NCI-H1048 (cell line): Measurements from ENCODE around the gene SP140.
"Not testable (repeated sequence)": the region's sequence is repeated elsewhere in the genome, so short reads cannot be mapped to it uniquely, and the experiment has no call there.

Source experiments
- DNase-seq: peaks from one replicate; lab custom pipeline; 2025; lab: John Stamatoyannopoulos, UW

The SP140 gene

GRCh38 chr2:230289311-230289710, 63.8 kb downstream of the SP140 start:
- DNase-seq = not testable (repeated sequence)

- no peak for DNase-seq
These were observed 69.7 kb downstream of the SP140 start for GRCh38 chr2:230295192-230295591.

GRCh38 chr2:230296917-230297316, 71.4 kb downstream of the SP140 start:
- no peak for DNase-seq

- DNase-seq = no peak
These were observed 74.1 kb downstream of the SP140 start for GRCh38 chr2:230299618-230300017.

DNA sequence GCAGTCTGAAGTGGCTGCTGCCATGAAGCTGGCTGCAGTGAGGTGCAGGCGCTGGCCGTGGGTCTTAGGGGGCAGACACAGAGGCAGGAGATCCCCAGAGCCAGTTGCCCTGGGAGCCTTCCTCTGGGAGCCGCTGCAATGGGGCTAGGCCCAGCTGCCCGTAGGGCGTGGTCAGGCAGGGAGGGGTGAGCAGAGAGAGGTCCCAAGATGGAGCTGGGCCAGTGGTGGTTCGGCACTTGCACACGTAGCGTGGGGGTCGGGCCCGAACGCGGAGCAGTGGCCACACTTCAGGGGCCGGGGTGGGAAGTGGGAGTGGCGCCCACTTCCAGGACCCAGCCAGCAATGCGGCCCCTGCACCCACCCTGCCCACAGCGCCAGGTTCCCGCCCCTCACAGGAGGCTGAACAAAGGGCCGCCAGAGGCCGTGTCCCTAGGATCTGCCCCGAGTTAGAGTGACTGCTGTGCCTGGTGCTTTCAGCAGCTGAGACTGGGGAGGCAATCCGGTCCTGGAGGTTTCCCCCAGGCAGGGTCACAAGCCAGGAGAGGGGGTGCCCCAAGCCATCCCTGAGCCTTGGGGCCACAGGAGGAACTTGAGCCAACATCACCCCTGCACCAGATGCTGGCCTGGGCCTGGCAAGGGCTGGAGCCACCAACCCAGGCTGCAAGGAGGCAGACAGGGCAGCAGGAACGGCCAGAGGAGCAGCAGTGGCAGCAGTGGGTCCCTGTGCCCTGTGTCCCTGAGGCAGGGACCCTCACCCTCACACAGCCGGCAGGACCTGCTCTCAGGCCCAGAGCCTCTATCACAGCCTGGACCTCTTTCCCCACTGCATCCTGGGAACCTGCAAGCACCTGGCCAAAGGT, 80.1 kb downstream of the SP140 start:
- no peak for DNase-seq

GRCh38 chr2:230306474-230306873, 80.9 kb downstream of the SP140 start:
- DNase-seq = no peak

DNA sequence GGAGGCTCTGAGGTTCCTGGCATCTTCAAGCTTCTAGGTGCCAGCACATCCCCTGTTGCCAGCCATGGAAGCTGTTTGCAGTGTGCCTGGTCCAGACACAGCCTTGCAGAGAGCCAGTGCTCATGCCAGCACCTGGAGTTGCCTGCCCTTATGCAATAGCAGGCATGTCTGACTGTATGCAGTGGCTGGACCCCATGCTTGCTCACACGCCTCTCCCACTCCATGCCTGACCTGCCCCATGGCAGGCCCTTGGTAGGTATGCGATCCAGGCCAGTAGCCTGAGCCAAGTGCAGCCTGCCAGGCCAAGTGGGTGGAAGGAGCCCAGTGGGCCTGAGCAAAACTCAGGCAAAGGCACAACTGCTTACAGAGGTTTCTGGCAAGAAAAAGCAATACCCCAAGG, 81.9 kb downstream of the SP140 start:
- no peak for DNase-seq

DNA sequence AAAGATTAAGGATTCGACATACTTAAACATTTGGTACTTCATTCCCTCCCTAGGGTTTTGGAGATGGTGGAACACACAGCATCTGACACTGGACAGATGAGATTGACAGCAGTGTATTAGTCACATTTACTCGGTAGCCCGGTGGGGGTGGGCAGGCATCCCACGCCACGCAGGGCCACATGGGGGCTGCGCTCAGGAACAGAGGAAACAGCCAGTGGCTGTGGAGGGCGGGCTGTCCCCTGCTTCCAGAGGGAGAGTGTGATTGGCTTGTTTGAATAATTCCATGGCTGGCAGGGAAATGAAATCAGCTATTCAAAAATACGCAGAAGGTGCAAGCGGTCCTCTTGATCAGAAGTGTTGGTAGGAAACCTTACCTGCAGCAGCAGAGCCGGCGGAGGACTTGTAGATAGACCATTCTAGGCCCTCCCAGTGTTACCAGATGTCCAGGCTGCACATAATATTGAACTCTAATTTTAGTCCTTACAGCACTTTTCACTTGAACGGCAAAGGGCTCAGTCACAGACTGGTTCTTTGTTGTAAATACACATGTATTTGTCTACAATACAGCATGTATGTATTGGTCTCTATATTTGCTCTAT, 83.0 kb downstream of the SP140 start:
- DNase-seq = no peak

GRCh38 chr2:230310792-230311191, 85.3 kb downstream of the SP140 start:
- DNase-seq = not testable (repeated sequence)

DNA sequence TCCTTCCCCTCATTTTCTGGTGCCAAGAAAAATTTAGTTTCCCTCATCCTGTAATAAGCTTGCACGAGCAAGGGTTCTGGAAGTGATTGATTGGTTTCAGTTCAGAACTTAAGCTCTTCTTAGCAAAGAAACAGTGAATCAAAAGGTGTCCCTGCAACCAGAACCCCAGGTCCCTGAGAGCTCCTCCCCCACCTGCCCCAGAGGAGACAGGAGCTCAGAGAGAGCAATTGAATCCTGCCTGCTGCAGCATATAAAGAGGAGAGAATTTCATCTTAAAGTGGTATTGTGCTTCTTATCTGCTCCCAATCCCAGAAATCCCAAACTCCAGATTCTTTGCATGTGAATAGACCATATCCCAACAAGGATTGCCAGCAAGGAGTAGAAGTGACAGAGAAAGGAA, 86.1 kb downstream of the SP140 start:
- not testable (repeated sequence) for DNase-seq

DNA sequence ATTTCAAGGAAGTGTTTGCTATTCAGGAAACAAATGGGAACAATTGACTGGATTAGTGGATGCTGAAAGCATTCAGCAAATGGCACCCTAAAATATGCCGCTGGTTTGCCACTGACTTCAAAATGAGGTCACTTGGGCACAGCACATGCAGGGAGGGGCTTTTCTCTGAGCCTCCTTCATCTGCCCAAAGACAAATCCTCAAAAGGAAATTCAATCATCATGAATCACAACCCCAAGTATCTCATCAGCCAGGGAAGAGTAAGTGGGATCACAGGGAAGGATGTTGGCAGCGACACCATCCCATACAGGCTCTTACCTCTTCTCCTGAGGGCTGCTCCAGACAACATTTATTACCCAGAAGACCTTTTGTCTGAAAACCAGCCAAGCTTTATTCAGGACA, 87.1 kb downstream of the SP140 start:
- DNase-seq = no peak

GRCh38 chr2:230317366-230317765, 91.8 kb downstream of the SP140 start:
- DNase-seq = no peak

GRCh38 chr2:230318190-230319121, 92.9 kb downstream of the SP140 start:
- no peak for DNase-seq

DNA sequence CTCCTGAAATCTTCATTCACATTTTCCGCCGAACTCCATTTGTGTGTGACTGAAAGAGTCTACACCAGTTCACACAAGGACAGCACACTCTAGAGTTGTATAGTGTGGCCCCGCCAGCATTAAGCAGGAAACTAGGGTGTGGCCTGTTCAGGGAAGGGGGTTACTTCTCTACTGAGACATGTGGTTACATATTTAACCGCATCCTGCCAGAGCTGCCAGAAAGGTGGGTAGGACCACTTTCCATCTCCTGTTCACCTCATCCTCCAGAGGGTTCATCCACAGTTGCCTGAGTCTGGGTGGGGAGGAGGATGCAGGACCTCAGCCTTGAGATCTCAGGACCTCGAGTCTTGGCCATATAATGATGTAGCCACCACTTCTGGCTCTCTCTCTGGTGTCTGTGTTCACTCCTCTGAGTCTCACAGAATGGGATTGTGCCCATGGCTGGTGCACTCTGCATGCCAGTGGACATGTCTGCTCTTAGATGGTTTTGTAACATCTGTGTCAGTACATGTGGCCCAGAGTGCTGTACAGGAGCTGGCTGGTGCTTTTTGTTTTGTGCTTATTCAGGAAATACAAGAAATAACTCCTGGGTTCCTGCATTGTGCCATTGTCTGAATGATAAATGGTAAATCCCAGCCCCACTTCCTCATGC, 93.8 kb downstream of the SP140 start:
- no peak for DNase-seq

- no peak for DNase-seq
These were observed 95.5 kb downstream of the SP140 start for GRCh38 chr2:230321031-230321430.

DNA sequence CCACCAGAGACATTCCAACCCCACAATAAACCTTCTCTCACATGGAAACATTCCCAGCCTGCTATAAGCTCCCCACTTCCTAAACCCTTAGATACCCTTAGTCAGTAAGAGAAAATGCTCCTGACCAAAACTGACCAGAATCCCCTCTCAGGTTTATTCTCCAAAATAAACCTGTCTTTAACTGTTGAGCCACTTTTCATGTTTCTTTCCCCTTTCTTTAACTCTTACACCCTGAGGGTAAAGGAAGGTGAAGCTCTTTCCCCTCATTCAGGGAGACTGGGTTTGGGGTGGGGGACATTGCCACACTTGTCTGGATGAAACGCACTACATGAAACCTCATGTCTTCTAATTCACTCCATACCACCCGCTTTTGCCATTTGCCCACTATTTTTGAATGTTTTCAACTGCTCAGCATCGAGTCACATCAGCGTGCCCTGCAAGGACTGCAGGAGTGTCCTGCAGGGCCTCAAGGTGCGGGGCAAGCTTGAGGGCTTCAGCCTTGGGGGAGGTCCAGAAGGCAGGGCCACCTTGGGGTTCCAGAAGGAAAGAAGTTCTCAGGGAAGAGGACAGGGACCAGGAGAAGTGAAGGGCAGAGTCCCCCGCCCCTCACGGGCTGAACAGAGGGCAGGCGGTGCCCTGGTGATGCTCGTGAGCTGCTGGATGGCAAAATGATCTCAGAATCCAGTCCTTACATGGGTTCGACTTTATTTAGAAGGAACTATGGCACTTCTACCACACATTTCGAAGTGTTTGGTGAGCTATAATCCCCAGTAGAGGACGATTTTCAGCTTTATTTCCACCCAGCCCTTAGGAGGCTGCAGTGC, 97.2 kb downstream of the SP140 start:
- no peak for DNase-seq

DNA sequence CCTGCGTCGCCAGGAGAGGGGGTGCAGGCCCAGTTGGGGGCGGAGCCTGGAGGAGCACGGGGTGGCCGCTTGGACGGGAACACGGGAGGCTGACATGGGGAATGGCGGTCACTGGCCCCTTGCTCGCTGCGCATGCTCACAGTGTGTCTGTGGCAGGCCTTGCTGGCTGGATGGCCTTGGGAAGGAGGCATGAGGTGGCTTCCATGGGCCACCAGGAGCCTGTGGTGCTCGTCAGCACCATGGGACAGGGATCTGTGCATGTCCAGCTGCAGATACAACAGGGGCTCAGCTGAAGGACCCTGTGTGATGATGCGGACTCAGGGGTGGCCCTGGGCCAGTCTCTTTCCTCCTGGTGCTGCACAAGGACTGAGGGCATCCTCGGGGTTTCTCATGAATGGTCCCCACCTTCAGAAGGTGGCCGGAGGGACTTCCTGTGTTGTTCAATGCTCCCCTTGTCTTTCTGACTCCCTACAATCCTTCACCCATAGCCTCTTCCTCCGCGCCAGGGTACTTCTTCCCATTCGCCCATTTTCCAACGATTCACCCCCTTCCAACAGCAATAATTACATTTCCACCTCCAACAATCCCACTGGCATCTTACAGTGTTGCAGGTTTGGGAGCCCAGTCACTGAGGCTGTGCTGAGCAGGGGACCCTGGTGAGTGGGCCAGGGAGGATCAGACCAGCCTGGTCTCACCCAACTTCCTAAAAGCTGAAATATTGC, 98.0 kb downstream of the SP140 start:
- no peak for DNase-seq

- DNase-seq = no peak
These were observed 99.0 kb downstream of the SP140 start for GRCh38 chr2:230324503-230324902.

GRCh38 chr2:230325316-230326243, 100.0 kb downstream of the SP140 start:
- DNase-seq = no peak
